HEK293 (cell line): ENCODE measurements around the gene ETHE1.

Experiments
- CTCF ChIA-PET: fragments of 350-600 bp; formaldehyde crosslinking; extraction: SDS; loops from one replicate; lab custom pipeline; 2021; ENCODE audit warnings: antibody characterized with exemption; lab: Yijun Ruan, JAX
- POLR2A ChIA-PET: fragments of 300-600 bp; formaldehyde crosslinking; extraction: SDS; loops from one replicate; lab custom pipeline; 2020; ENCODE audit warnings: antibody characterized with exemption, inconsistent platforms; lab: Yijun Ruan, JAX
- H3K27ac ChIP-seq: fragments of 200-500 bp; sonication (Bioruptor generic); 2 replicates; pipeline ENCODE4 v1.5.1; 2014; ENCODE audit warnings: low read depth, low read length, control low read depth, inconsistent platforms; ENCODE audit errors: extremely low read depth
- H3K36me3 ChIP-seq, 2 experiments: fragments of 200-500 bp in 1 of 2; sonication (Bioruptor generic) in 1 of 2; 1 replicate in 1 of 2; 2 replicates in 1 of 2; pipeline ENCODE4 v1.5.1; 2014 to 2017; ENCODE audit warnings: inconsistent platforms in 2 of 2, low read length in 2 of 2; ENCODE audit not compliant: control insufficient read depth in 2 of 2, insufficient read depth in 1 of 2
- H3K4me1 ChIP-seq: fragments of 200-500 bp; sonication (Bioruptor generic); 2 replicates; pipeline ENCODE4 v1.5.1; 2014; ENCODE audit warnings: mild to moderate bottlenecking, low read length, inconsistent platforms; ENCODE audit not compliant: control insufficient read depth, insufficient read depth
- H3K4me3 ChIP-seq: 2 replicates; pipeline ENCODE4 v1.5.1; 2011; ENCODE audit warnings: low read depth, mild to moderate bottlenecking, control low read depth, low read length, moderate library complexity
- H3K9me3 ChIP-seq: fragments of 200-500 bp; sonication (Bioruptor generic); 2 replicates; pipeline ENCODE4 v1.5.1; 2014; ENCODE audit warnings: low read depth, low read length, inconsistent platforms; ENCODE audit not compliant: control insufficient read depth, insufficient read depth
- EGR2 ChIP-seq: fragments of 450-650 bp; formaldehyde crosslinking; IDR thresholded peaks from 2 replicates; pipeline ENCODE4 v1.5.1; 2016; ENCODE audit warnings: low read depth, missing biosample characterization, missing genetic modification characterization
- GLI4 ChIP-seq: fragments of 450-650 bp; formaldehyde crosslinking; IDR thresholded peaks from 2 replicates; pipeline ENCODE4 v1.5.1; 2016; ENCODE audit warnings: missing biosample characterization, missing genetic modification characterization
- GLIS1 ChIP-seq: fragments of 450-650 bp; formaldehyde crosslinking; IDR thresholded peaks from 2 replicates; pipeline ENCODE4 v1.5.1; 2016; ENCODE audit warnings: missing biosample characterization, missing genetic modification characterization
- IKZF3 ChIP-seq: fragments of 450-650 bp; IDR thresholded peaks from 2 replicates; pipeline ENCODE4 v1.5.0; 2018; ENCODE audit warnings: missing biosample characterization, mild to moderate bottlenecking, missing genetic modification characterization, moderate library complexity
- KLF1 ChIP-seq: fragments of 450-650 bp; formaldehyde crosslinking; IDR thresholded peaks from 2 replicates; pipeline ENCODE4 v1.5.1; 2016; ENCODE audit warnings: missing biosample characterization, missing genetic modification characterization
- KLF9 ChIP-seq: fragments of 450-650 bp; formaldehyde crosslinking; IDR thresholded peaks from 2 replicates; pipeline ENCODE4 v1.5.1; 2016; ENCODE audit warnings: missing biosample characterization, missing genetic modification characterization, low read depth
- MZF1 ChIP-seq: fragments of 450-650 bp; formaldehyde crosslinking; IDR thresholded peaks from 2 replicates; pipeline ENCODE4 v1.5.1; 2017; ENCODE audit warnings: missing biosample characterization, missing genetic modification characterization, borderline replicate concordance
- OVOL3 ChIP-seq: fragments of 450-650 bp; formaldehyde crosslinking; IDR thresholded peaks from 2 replicates; pipeline ENCODE4 v1.5.1; 2016; ENCODE audit warnings: missing biosample characterization, missing genetic modification characterization
- YY1 ChIP-seq: fragments of 450-650 bp; formaldehyde crosslinking; IDR thresholded peaks from 2 replicates; pipeline ENCODE4 v1.5.1; 2018; ENCODE audit warnings: missing biosample characterization, missing genetic modification characterization
- ZBTB1 ChIP-seq: fragments of 450-650 bp; formaldehyde crosslinking; IDR thresholded peaks from 2 replicates; pipeline ENCODE4 v1.5.1; 2016; ENCODE audit warnings: missing biosample characterization, missing genetic modification characterization
- ZBTB44 ChIP-seq: fragments of 450-650 bp; IDR thresholded peaks from 2 replicates; pipeline ENCODE4 v1.5.1; 2018; ENCODE audit warnings: missing biosample characterization, mild to moderate bottlenecking, missing genetic modification characterization
- ZBTB48 ChIP-seq: fragments of 450-650 bp; formaldehyde crosslinking; IDR thresholded peaks from 2 replicates; pipeline ENCODE4 v1.5.1; 2016; ENCODE audit warnings: missing biosample characterization, missing genetic modification characterization
- ZBTB6 ChIP-seq: fragments of 450-650 bp; formaldehyde crosslinking; IDR thresholded peaks from 2 replicates; pipeline ENCODE4 v1.5.1; 2017; ENCODE audit warnings: missing biosample characterization, missing genetic modification characterization
- ZIC2 ChIP-seq: fragments of 450-650 bp; formaldehyde crosslinking; IDR thresholded peaks from 2 replicates; pipeline ENCODE4 v1.5.1; 2016; ENCODE audit warnings: missing biosample characterization, missing genetic modification characterization
- ZNF16 ChIP-seq: fragments of 450-650 bp; formaldehyde crosslinking; IDR thresholded peaks from 2 replicates; pipeline ENCODE4 v1.5.1; 2016; ENCODE audit warnings: low read depth, missing biosample characterization, missing genetic modification characterization
- ZNF211 ChIP-seq: fragments of 450-650 bp; formaldehyde crosslinking; IDR thresholded peaks from 2 replicates; pipeline ENCODE4 v1.5.1; 2016; ENCODE audit warnings: low read depth, missing biosample characterization, missing genetic modification characterization
- ZNF292 ChIP-seq: fragments of 450-650 bp; formaldehyde crosslinking; IDR thresholded peaks from 2 replicates; pipeline ENCODE4 v1.5.1; 2016; ENCODE audit warnings: low read depth, missing biosample characterization, missing genetic modification characterization, borderline replicate concordance
- ZNF48 ChIP-seq: fragments of 450-650 bp; formaldehyde crosslinking; IDR thresholded peaks from 2 replicates; pipeline ENCODE4 v1.5.1; 2016; ENCODE audit warnings: missing biosample characterization, missing genetic modification characterization
- ZNF548 ChIP-seq: fragments of 450-650 bp; formaldehyde crosslinking; IDR thresholded peaks from 2 replicates; pipeline ENCODE4 v1.5.1; 2016; ENCODE audit warnings: missing biosample characterization, missing genetic modification characterization
- ZNF580 ChIP-seq: fragments of 450-650 bp; formaldehyde crosslinking; IDR thresholded peaks from 2 replicates; pipeline ENCODE4 v1.5.1; 2016; ENCODE audit warnings: missing biosample characterization, missing genetic modification characterization
- ZNF600 ChIP-seq: fragments of 450-650 bp; formaldehyde crosslinking; IDR thresholded peaks from 2 replicates; pipeline ENCODE4 v1.5.1; 2016; ENCODE audit warnings: missing biosample characterization, missing genetic modification characterization
- ZNF645 ChIP-seq: fragments of 450-650 bp; formaldehyde crosslinking; IDR thresholded peaks from 2 replicates; pipeline ENCODE4; 2016; ENCODE audit warnings: missing biosample characterization, missing genetic modification characterization
- ZNF701 ChIP-seq: fragments of 450-650 bp; formaldehyde crosslinking; IDR thresholded peaks from 2 replicates; pipeline ENCODE4 v1.5.1; 2016; ENCODE audit warnings: missing biosample characterization, missing genetic modification characterization
- ZNF747 ChIP-seq: fragments of 450-650 bp; formaldehyde crosslinking; IDR thresholded peaks from 2 replicates; pipeline ENCODE4 v1.5.1; 2016; ENCODE audit warnings: missing biosample characterization, missing genetic modification characterization
- ZNF776 ChIP-seq: fragments of 450-650 bp; formaldehyde crosslinking; IDR thresholded peaks from 2 replicates; pipeline ENCODE4 v1.5.0; 2017; ENCODE audit warnings: missing biosample characterization, missing genetic modification characterization, borderline replicate concordance
- ZNF785 ChIP-seq: fragments of 450-650 bp; formaldehyde crosslinking; IDR thresholded peaks from 2 replicates; pipeline ENCODE4 v1.5.1; 2016; ENCODE audit warnings: missing biosample characterization, missing genetic modification characterization
- ZNF791 ChIP-seq: fragments of 450-650 bp; formaldehyde crosslinking; IDR thresholded peaks from 2 replicates; pipeline ENCODE4 v1.5.1; 2016; ENCODE audit warnings: missing biosample characterization, missing genetic modification characterization
- TF ChIP-seq, protein P1 (sequence below): IDR thresholded peaks from 2 replicates; pipeline ENCODE4 v1.6.1; 2011; ENCODE audit warnings: mild to moderate bottlenecking, low read depth, low read length, borderline replicate concordance

ETHE1 gene

DNA sequence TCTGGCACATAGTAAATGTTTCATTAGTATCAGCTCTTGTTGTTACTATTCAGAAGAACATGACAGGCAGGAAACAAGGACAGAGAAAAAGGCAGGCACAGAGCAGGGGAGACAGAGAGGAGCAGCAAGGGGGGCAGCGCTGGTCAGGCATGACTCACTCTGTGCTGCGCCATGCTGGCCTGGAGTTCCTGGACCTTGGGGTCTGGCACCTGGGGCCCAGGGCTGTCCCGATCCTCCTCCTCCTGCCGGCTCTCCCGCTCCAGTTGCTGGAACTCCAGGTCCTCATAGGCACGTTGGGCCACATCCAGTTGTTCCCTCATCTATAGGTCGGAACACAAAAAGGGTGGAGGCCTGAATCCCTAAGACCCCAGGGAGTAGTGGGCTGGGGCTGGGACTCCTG, 30.0 kb downstream of the ETHE1 start:
- Histone ChIP-seq H3K36me3 (peaks cover 22 to 51% of the 10 kb centered on the region in 2 experiments), H3K27ac (no peak overlapping the region), H3K4me3 (no peak overlapping the region), H3K4me1 (no peaks in the 10 kb centered on the region), H3K9me3 (no peaks in the 10 kb centered on the region)
- no peak for TF ChIP-seq KLF1 (tag by site-specific recombination)
- TF ChIP-seq YY1 (tag by site-specific recombination): no peak
- TF ChIP-seq ZNF16 (tag by site-specific recombination): no peak
- no peak for TF ChIP-seq ZNF747 (tag by site-specific recombination)
- no peak for TF ChIP-seq MZF1 (tag by site-specific recombination)
- no peak for TF ChIP-seq ZNF548 (tag by site-specific recombination)
- no peak for TF ChIP-seq ZNF791 (tag by site-specific recombination)
- TF ChIP-seq ZNF600 (tag by site-specific recombination): no peak
- TF ChIP-seq, protein P1, sequence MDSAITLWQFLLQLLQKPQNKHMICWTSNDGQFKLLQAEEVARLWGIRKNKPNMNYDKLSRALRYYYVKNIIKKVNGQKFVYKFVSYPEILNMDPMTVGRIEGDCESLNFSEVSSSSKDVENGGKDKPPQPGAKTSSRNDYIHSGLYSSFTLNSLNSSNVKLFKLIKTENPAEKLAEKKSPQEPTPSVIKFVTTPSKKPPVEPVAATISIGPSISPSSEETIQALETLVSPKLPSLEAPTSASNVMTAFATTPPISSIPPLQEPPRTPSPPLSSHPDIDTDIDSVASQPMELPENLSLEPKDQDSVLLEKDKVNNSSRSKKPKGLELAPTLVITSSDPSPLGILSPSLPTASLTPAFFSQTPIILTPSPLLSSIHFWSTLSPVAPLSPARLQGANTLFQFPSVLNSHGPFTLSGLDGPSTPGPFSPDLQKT: no peak
- no peak for TF ChIP-seq GLIS1 (tag by site-specific recombination)
- TF ChIP-seq ZBTB6 (tag by site-specific recombination): no peak
- no peak for TF ChIP-seq GLI4 (tag by site-specific recombination)
- TF ChIP-seq KLF9: no peak
- no peak for TF ChIP-seq ZBTB1
- no peak for TF ChIP-seq ZNF645
- ChIA-PET CTCF (interaction anchor here (0.7 to 1.5 kb wide), 5 partner anchors 17 to 1807 kb away, joined by 4 to 6 read pairs (median 4); no protein-coding TSS in a partner anchor), POLR2A (interaction anchor here (2.1 kb wide), 1 partner anchor 13 kb away, joined by 6 read pairs; no protein-coding TSS in a partner anchor)

GRCh38 chr19:43495082-43495481, 31.9 kb downstream of the ETHE1 start:
- peaks cover 24 to 50% of the 10 kb centered on the region in 2 experiments for H3K36me3 ChIP-seq
- no peaks in the 10 kb centered on the region for H3K9me3 ChIP-seq
- no peak overlapping the region for H3K27ac ChIP-seq
- H3K4me3 ChIP-seq: no peak overlapping the region
- H3K4me1 ChIP-seq: no peaks in the 10 kb centered on the region
- TF ChIP-seq ZBTB48 (tag by site-specific recombination) (no peak), ZNF776 (no peak), ZNF580 (tag by site-specific recombination) (no peak), OVOL3 (no peak), ZNF211 (tag by site-specific recombination) (no peak), ZIC2 (tag by site-specific recombination) (no peak), ZNF48 (tag by site-specific recombination) (no peak), IKZF3 (tag by site-specific recombination) (no peak), ZNF292 (tag by site-specific recombination) (no peak), EGR2 (tag by site-specific recombination) (no peak), ZNF701 (no peak), ZNF785 (tag by site-specific recombination) (no peak), ZBTB44 (no peak)
- TF ChIP-seq, all 188 proteins: peak for 0
- CTCF ChIA-PET: interaction anchor here (0.6 to 1.3 kb wide), 6 partner anchors 9 to 72 kb away, joined by 3 to 5 read pairs (median 3); no protein-coding TSS in a partner anchor
- POLR2A ChIA-PET: interaction anchor here (0.6 to 2.1 kb wide), 4 partner anchors 9 to 20 kb away, joined by 3 to 10 read pairs (median 5); no protein-coding TSS in a partner anchor
